NCI-H460 (cell line): ENCODE data around the gene BAZ2A. TPM values are rescaled to one million over a fixed set of nuclear protein-coding genes. Genes with fewer than 3 reads are reported as not detected.

ENCODE experiments used
- small RNA-seq, 2 experiments: library from RNA; depleted of rRNA; stranded (forward); fragments of <200 nt; gene quantifications; one replicate each; pipeline ENCODE3, GENCODE V24; 2014
- total RNA-seq: library from RNA; depleted of rRNA; stranded (reverse); fragments of >200 nt; shearing (Covaris generic); gene quantifications from 2 replicates; pipeline ENCODE4 v1.2.3, GENCODE V29; 2014; rRNA removed

The BAZ2A gene
- total RNA-seq, 1 experiment from 2014 or later = 32.4 TPM

Small RNA genes lying within 50 kb of the gene (small RNA-seq; reads per million reads assigned to genes)
- gene RN7SL809P (0 reads per million in 2 experiments), gene RNU6-343P (0 reads per million in 2 experiments), gene SNORD59A (1,213 to 7,778 reads per million in 2 experiments)

Other genes starting within 250 kb of the BAZ2A start
- 8.6 and 17.1 TPM in 2 replicates for gene TIMELESS, start 180.9 kb downstream of the BAZ2A start, total RNA-seq
- gene MIP, start 175.7 kb downstream of the BAZ2A start, total RNA-seq = not detected in 2 replicates
- gene SPRYD4, start 161.7 kb downstream of the BAZ2A start, total RNA-seq = 1.8 and 2.5 TPM in 2 replicates
- gene GLS2, start 142.2 kb downstream of the BAZ2A start, total RNA-seq = not detected in 2 replicates
- gene RBMS2, start 108.5 kb downstream of the BAZ2A start, total RNA-seq = 49.6 and 52.8 TPM in 2 replicates
- gene ATP5F1B, start 15.7 kb upstream of the BAZ2A start, total RNA-seq = 1,105 and 1,272 TPM in 2 replicates
- 191 and 222 TPM in 2 replicates for gene PTGES3, start 58.0 kb upstream of the BAZ2A start, total RNA-seq
- gene NACA, start 95.0 kb upstream of the BAZ2A start, total RNA-seq = 1,485 and 1,699 TPM in 2 replicates
- 34.1 TPM in 2 replicates for gene PRIM1, start 122.0 kb upstream of the BAZ2A start, total RNA-seq
- 0.40 and 0.43 TPM in 2 replicates for gene HSD17B6, start 133.0 kb upstream of the BAZ2A start, total RNA-seq